Mammary epithelial cell (primary cell): Measurements from ENCODE around the gene NBAS.

Source experiments
- CTCF ChIP-seq, 2 donors: IDR thresholded peaks in 1 of 2; conservative IDR thresholded peaks in 1 of 2; 2 replicates each; pipeline ENCODE4 v1.5.1; 2011 to 2012; ENCODE audit warnings: inconsistent platforms in 2 of 2, low read length in 2 of 2, mild to moderate bottlenecking in 2 of 2, control low read depth in 1 of 2, low read depth in 1 of 2; ENCODE audit not compliant: insufficient read depth in 1 of 2; ENCODE audit errors: extremely low read depth in 1 of 2
- EZH2 ChIP-seq: IDR thresholded peaks from 2 replicates; pipeline ENCODE4 v1.6.1; 2012; ENCODE audit warnings: low read length, inconsistent platforms, borderline replicate concordance

GRCh38 chr2:15191789-15192188 is 369.3 kb downstream of the NBAS start:
- TF ChIP-seq CTCF (conservative IDR thresholded peaks at IDR 0.05 in 1 of 2, IDR thresholded peaks at IDR 0.05 in 1 of 2; ENCODE audit: extremely low read depth in 1 of 2, insufficient read depth in 1 of 2, low read depth in 1 of 2, low read length in 2 of 2) (no peak), EZH2 (no peak)
